NCI-H748 treated with DMSO at 0.1 percent for 48 hours (cell line): ENCODE results near the gene ERFE.
"Not testable (repeated sequence)": the region's sequence is repeated elsewhere in the genome, so short reads cannot be mapped to it uniquely, and the experiment has no call there.

Experiments used
- DNase-seq: peaks from one replicate; lab custom pipeline; 2025; lab: John Stamatoyannopoulos, UW

The ERFE gene

GRCh38 chr2:238158509-238159070 is at the start of gene ERFE:
TSS of gene ERFE (plus strand) at chr2:238158970. CDS start at chr2:238159008, 38 bp downstream.
- no peak for DNase-seq

GRCh38 chr2:238113611-238114010 is 45.2 kb upstream of the ERFE start:
- no peak for DNase-seq

DNA sequence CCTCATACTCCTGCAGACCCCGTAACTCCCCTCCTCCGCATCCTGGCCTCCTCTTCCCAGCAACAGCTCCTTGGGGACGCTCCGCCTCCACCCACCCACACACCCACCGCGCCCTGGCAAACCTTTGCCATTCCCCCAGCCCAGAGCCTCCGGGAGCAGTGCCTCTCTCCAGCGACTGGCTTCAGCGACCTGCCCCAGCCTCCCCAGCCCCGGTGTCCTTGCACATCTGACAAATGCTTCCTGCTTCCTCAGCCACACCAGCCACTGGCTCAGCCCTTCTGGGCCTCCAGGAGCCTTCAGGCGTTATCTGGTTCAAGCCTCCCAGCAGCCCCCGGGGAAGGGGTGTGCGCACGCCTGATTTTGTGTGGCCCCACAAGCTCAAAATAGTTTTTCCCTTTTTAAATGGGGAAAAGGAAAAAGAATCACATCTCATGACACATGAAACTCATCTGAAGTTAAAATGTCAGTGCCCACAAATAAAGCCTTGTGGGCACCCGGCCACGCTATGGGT is 44.4 kb upstream of the ERFE start:
- no peak for DNase-seq

- no peak for DNase-seq
These were observed 43.7 kb upstream of the ERFE start for GRCh38 chr2:238114851-238115660.

GRCh38 chr2:238115709-238116108 is 43.1 kb upstream of the ERFE start:
- not testable (repeated sequence) for DNase-seq

DNA sequence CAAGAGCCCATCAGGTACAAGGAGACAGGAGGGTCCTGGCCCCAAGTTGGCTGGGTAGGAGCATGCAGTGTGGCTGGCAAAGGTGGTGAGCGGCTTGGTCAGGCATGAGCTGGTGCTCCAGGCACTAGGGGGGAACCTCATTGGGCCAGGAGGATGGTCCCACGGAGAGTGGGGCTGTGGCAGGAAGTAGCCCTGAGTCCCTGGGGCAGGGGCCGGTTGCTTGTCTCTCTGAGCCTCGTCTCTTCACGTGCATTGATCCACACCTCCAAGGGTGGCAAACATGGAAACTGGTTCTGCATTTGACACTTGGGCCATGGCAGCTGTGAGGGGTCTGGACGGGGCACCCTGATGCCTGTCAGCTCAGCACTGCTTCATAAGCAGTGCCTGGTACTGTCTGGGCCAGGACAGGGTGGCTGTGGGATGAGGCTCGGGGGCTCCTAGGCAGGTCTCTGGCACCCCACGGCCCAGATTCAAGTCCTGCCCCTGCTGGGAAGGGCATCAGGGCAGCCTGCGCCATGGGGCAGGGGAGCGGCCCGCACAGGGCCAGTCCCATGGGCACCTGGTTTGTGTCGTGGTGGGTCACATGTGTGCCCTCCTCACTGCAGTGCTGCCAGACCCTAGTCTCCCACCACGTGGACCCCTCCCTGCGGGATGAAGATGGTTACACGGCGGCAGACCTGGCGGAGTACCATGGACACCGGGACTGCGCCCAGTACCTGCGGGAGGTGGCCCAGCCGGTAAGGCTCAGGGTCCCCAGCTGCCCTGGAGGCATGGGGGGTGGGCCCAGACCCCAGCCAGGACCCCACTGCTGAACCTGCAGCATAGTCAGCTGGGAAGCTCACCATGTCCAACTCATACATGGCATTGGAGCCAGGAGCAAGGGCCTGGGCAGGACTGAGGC is 42.2 kb upstream of the ERFE start:
- no peak for DNase-seq

GRCh38 chr2:238117199-238118154 is 41.3 kb upstream of the ERFE start:
- DNase-seq = no peak

DNA sequence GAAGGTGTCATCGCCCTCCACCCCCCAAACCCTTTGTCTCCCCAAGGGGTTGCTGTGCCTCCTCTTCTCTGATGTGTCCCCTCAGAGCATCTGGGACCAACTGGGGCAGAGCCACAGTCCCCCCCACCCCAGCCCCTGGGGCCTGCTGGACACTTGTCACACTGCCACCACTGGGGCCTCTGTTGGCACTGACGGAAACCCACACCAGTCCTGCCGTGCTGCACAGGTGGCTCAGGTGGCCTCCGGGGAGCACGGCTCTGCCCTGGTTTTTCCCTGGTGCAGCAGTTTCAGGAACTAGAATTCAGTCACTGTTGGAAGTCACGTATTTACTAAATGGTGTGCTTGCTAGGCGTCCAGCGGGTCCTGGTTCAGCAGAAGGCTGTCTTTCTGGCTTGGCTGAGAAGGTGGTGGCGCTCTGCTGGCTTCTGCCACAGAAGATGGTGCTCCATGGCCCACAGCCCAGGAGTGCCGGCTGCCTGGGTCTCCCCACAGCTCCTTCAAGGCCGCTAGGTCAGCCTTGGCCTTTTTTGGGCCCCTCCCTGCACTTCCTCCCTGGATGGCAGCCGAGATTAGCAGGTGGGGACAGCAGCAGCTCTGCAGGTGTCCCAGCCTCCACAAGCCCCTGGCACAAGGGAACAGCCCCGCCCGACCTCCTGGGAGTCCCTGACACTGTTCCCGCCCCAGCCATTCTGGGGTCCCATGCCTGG is 38.9 kb upstream of the ERFE start:
- no peak for DNase-seq

DNA sequence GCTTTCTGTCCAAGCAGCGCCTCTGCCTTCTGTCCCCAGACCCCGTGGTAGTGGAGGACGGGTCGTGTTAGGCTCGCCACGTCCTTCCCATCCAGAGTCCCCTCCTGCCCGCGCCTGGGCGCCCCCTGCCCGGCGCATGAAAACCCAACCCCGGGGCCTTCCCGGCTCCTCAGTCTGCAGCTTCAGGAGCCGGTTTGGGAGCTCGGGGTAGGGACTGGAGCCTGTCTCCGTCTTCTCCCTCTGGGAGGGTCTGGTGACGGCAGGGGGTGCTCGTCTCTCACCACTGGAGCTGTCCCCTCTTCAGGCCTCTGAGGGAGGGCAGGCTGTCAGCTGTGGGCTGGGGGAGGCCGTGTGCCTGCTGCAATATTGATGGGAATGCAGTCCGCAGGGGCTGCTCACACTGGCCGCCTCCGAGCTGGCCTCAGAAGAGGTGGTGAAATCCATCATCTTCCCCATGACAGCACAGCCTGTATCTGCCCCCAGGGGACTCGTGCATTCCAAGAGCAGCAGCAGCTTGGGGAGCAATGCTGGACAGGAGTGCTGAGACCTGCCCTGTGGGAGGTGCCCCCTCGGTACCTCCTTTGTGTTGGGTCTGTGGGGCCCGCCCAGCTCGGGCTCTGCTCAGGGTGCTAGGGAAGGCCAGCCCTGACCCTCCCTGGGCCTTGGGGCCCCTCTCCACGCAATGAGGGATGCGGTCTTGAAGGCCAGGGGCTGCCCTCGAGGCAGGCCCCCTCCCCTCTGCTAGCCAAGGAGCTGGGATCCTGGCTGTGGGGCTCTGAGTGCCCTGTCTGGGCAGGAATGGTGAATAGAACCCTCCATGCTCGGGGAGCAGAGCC is 38.1 kb upstream of the ERFE start:
- DNase-seq = no peak

- DNase-seq = no peak
These were observed 37.1 kb upstream of the ERFE start for GRCh38 chr2:238121511-238122286.

GRCh38 chr2:238122287-238123217 is 36.2 kb upstream of the ERFE start:
- DNase-seq = no peak

DNA sequence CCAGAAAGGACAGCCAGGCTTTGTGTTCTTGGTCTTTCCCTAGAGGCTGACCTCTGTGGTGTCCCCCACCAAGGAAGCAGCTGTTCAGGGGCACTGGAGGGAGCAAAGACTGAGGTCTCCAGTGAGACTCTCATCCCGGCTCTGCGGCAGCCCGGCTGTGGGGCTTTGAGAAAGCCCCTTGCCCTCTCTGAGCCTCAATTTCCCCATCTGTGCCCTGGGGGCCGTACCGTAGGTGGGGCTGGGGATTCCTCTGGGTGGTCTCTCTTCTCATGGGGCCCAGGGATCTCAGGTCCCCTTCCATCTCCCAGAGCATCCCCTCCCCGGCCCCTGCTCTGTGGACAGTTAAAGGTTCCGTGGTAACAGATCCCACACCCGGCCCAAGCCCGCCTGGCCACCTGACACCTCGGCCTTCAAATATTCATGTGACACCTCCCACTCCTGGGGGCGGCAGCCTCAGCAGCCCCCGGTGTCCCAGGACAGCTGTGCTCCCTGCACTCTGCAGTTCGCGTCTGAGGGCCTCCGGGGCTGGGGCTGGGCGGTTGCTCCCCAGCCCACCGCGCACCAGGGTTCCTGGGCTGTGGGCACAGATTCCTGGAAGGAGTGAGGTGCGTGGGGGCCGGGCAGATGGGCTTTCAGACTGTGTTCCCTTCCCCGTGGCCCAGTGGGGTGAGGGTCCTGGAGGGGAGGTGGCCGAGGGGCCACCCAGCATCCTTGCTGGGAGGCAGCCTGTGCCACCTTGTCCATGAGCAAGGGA is 35.4 kb upstream of the ERFE start:
- no peak for DNase-seq

GRCh38 chr2:238123991-238124470 is 34.7 kb upstream of the ERFE start:
- DNase-seq = no peak

- DNase-seq = no peak
These were observed 34.2 kb upstream of the ERFE start for GRCh38 chr2:238124488-238125126.

GRCh38 chr2:238125127-238125885 is 33.5 kb upstream of the ERFE start:
- no peak for DNase-seq

DNA sequence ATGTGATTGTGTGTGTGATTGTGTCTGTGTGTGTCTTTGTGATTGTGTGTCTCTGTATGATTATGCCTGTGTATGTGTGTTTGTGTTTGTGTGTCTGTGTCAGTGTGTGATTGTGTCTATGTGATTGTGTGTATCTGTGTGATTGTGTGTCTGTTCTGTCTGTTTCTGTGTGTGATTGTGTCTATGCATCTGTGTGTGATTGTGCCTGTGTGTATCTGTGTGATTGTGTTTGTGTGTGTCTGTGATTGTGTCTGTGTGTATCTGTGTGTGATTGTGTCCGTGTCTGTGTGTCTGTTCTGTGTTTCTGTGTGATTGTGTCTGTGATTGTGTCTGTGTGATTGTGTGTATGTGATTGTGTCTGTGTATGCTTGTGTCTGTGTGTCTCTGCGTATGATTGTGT is 32.4 kb upstream of the ERFE start:
- DNase-seq = no peak
